Parathyroid adenoma (tissue), 2 donors: ENCODE measurements around the gene TTC28.

Experiments used
- H2AFZ ChIP-seq: fragments of 300-600 bp; sonication (generic); one replicate; pipeline ENCODE4 v1.7.0; 2017; ENCODE audit warnings: antibody characterized with exemption, mild to moderate bottlenecking
- H3K27ac ChIP-seq: fragments of 300-600 bp; sonication (generic); one replicate; pipeline ENCODE4 v1.7.0; 2017
- H3K27me3 ChIP-seq: fragments of 300-600 bp; sonication (generic); one replicate; pipeline ENCODE4 v1.7.0; 2017; ENCODE audit warnings: low read length; ENCODE audit not compliant: control insufficient read depth, insufficient read depth
- H3K36me3 ChIP-seq: fragments of 300-600 bp; sonication (generic); one replicate; pipeline ENCODE4 v1.7.0; 2017; ENCODE audit warnings: low read length; ENCODE audit not compliant: control insufficient read depth, insufficient read depth
- H3K4me1 ChIP-seq: fragments of 300-600 bp; sonication (generic); one replicate; pipeline ENCODE4 v1.7.0; 2017; ENCODE audit warnings: control low read depth
- H3K4me2 ChIP-seq: fragments of 300-600 bp; sonication (generic); one replicate; pipeline ENCODE4 v1.7.0; 2017; ENCODE audit warnings: low read length
- H3K4me3 ChIP-seq: fragments of 300-600 bp; sonication (generic); one replicate; pipeline ENCODE4 v1.7.0; 2017; ENCODE audit warnings: low read depth, low read length
- H3K79me2 ChIP-seq: fragments of 300-600 bp; sonication (generic); one replicate; pipeline ENCODE4 v1.7.0; 2017; ENCODE audit warnings: control low read depth
- H3K9ac ChIP-seq: fragments of 300-600 bp; sonication (generic); one replicate; pipeline ENCODE4 v1.7.0; 2017; ENCODE audit warnings: mild to moderate bottlenecking
- H3K9me3 ChIP-seq: fragments of 300-600 bp; sonication (generic); one replicate; pipeline ENCODE4 v1.7.0; 2017; ENCODE audit warnings: low read length; ENCODE audit not compliant: control insufficient read depth
- CTCF ChIP-seq: fragments of 300-600 bp; sonication (generic); IDR thresholded peaks from one replicate; pipeline ENCODE4 v1.7.0; 2017; ENCODE audit warnings: antibody characterized with exemption, mild to moderate bottlenecking
- donor health status: primary hyperparathyroidism.

Gene TTC28

GRCh38 chr22:28250036-28250695, 429.5 kb downstream of the TTC28 start:
- Histone ChIP-seq H2AFZ (no peak overlapping the region), H3K4me1 (peaks cover 4% of the 10 kb centered on the region), H3K27me3 (no peaks in the 10 kb centered on the region), H3K9ac (no peak overlapping the region), H3K79me2 (no peaks in the 10 kb centered on the region), H3K4me2 (no peak overlapping the region), H3K36me3 (no peaks in the 10 kb centered on the region), H3K4me3 (no peak overlapping the region), H3K9me3 (no peaks in the 10 kb centered on the region), H3K27ac (no peak overlapping the region)
- no peak for TF ChIP-seq CTCF

GRCh38 chr22:28249402-28249801, 430.2 kb downstream of the TTC28 start:
- TF ChIP-seq CTCF, result no peak
- no peak overlapping the region for H3K9ac ChIP-seq
- H3K4me3 ChIP-seq, result no peak overlapping the region
- no peak overlapping the region for H2AFZ ChIP-seq
- H3K4me1 ChIP-seq, result peaks cover 4% of the 10 kb centered on the region
- no peak overlapping the region for H3K27ac ChIP-seq
- no peaks in the 10 kb centered on the region for H3K79me2 ChIP-seq
- H3K9me3 ChIP-seq, result no peaks in the 10 kb centered on the region
- H3K27me3 ChIP-seq, result no peaks in the 10 kb centered on the region
- H3K4me2 ChIP-seq, result no peak overlapping the region
- H3K36me3 ChIP-seq, result no peaks in the 10 kb centered on the region

DNA sequence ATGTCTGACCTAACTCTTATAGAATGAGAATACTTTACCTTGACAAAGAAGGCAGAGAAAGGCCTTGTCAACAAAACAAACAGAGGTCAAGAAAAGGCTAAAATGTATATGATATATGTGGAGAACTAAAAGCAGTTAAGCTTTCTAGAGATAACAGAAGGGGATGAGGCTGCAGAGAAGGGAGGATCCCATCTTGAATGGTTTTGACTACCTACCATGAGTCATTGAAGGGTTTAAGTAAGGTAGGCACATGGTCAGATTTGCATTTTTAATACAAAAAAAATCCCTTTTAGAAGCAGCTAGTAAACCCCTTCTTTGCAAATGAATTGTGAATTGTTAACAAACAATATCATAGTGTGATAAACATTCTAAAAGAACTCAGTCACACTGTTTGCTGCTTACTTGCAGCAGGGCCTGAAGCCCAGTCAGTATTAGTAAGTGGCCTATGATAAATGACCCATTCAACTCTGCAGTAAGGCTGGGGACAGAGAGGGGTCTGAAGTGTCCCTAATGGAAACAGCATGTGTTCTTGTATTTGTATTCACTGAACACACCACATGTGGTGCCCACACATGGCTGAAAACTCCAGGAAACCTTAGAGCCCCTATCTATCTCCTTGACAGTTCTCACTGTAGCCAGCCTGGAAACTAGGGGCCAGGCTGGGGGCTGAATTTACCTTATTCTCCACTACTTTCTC, 431.8 kb downstream of the TTC28 start:
- no peak overlapping the region for H3K9ac ChIP-seq
- no peak overlapping the region for H3K27ac ChIP-seq
- no peak overlapping the region for H2AFZ ChIP-seq
- H3K9me3 ChIP-seq, result no peaks in the 10 kb centered on the region
- H3K27me3 ChIP-seq, result no peaks in the 10 kb centered on the region
- H3K4me1 ChIP-seq, result peaks cover 4% of the 10 kb centered on the region
- H3K36me3 ChIP-seq, result no peaks in the 10 kb centered on the region
- no peaks in the 10 kb centered on the region for H3K79me2 ChIP-seq
- no peak overlapping the region for H3K4me2 ChIP-seq
- no peak overlapping the region for H3K4me3 ChIP-seq
- TF ChIP-seq CTCF, result no peak

DNA sequence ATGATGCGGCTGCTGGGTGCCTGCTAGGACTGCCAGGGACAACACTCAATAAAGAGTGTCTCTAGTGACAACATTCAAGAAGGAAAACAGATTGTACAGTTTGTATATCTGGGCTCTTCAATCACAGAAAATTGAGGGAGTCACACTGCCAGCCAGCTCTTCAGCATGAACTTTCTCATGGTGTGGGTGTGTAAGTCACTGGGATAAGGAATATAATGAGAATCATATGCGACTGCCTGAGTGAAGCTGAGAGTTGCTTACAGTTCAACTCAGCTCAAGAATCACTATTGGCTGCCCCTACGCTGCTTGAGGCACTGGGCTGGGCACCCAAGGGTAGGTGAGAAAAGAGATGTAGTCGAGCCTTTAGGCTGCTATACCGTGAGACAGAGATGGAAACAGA, 432.5 kb downstream of the TTC28 start:
- Histone ChIP-seq H3K9ac (no peak overlapping the region), H3K79me2 (no peaks in the 10 kb centered on the region), H2AFZ (no peak overlapping the region), H3K4me3 (no peak overlapping the region), H3K4me1 (peaks cover 4% of the 10 kb centered on the region), H3K9me3 (no peaks in the 10 kb centered on the region), H3K4me2 (no peak overlapping the region), H3K27me3 (no peaks in the 10 kb centered on the region), H3K36me3 (no peaks in the 10 kb centered on the region), H3K27ac (no peak overlapping the region)
- no peak for TF ChIP-seq CTCF

DNA sequence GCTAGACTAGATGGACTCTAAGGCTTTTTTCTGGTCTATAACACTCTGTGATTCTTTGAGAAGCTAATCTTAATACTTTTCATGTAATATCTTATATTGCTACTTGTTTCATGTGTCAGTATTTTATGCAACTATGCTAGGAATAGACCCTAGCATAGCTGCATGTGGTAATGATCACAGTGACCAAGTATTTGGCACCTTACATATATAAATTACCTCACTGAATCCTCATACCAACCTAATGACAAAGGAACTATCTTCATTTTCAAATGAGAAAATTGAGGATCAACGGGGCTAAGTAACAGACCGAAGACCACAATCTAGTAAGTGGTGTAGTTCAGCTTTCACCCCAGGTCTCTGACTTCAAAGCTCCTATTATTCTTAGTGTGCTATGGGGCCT, 433.2 kb downstream of the TTC28 start:
- no peaks in the 10 kb centered on the region for H3K79me2 ChIP-seq
- H3K4me1 ChIP-seq, result peaks cover 4% of the 10 kb centered on the region
- no peaks in the 10 kb centered on the region for H3K27me3 ChIP-seq
- no peaks in the 10 kb centered on the region for H3K9me3 ChIP-seq
- H3K4me2 ChIP-seq, result no peak overlapping the region
- H2AFZ ChIP-seq, result no peak overlapping the region
- no peak overlapping the region for H3K27ac ChIP-seq
- H3K9ac ChIP-seq, result no peak overlapping the region
- H3K36me3 ChIP-seq, result no peaks in the 10 kb centered on the region
- no peak overlapping the region for H3K4me3 ChIP-seq
- no peak for TF ChIP-seq CTCF
